GM12878 (cell line): ENCODE results near the gene SPRR3. TPM values are rescaled to one million over a fixed set of nuclear protein-coding genes. Genes with fewer than 3 reads are reported as not detected.

Experiments used
- ATAC-seq: fragments of 200-7000 bp; cut with Tn5 transposase; 3 replicates; pipeline ENCODE4 v1.9.1; 2020; ENCODE audit warnings: mild to moderate bottlenecking, moderate library complexity
- BruUV-seq: library from RNA; stranded (reverse); fragments of 400-500 nt; replicated peaks from 2 replicates; lab custom pipeline; 2021; lab: Mats Ljungman, UMichigan
- CTCF ChIA-PET: fragments of 300-600 bp; sonication (Branson Sonifier 250); formaldehyde crosslinking; extraction: SDS; loops from one replicate; lab custom pipeline; 2021; ENCODE audit warnings: inconsistent platforms; lab: Yijun Ruan, JAX
- POLR2A ChIA-PET: fragments of 350-600 bp; formaldehyde crosslinking; extraction: SDS; loops from one replicate; lab custom pipeline; 2021; ENCODE audit warnings: inconsistent platforms; lab: Charles Lee
- RAD21 ChIA-PET: fragments of 300-600 bp; sonication (Branson Sonifier 250); formaldehyde crosslinking; loops from one replicate; lab custom pipeline; 2023; ENCODE audit warnings: antibody characterized with exemption; ENCODE audit not compliant: unreplicated experiment; lab: Charles Lee
- SMC1A ChIA-PET: fragments of 300-600 bp; sonication (Branson Sonifier 250); formaldehyde crosslinking; loops from one replicate; lab custom pipeline; 2023; ENCODE audit not compliant: unreplicated experiment, uncharacterized antibody; lab: Charles Lee
- DNase-seq: peaks from one replicate; pipeline ENCODE4 v3.0.0-alpha.2; 2011; ENCODE audit warnings: low read depth, low spot score
- FAIRE-seq: peaks from 3 replicates; lab custom pipeline; 2011; peaks lifted over from hg19 to GRCh38; lab: Jason Lieb, UNC
- H2AFZ ChIP-seq: 2 replicates; pipeline ENCODE4 v1.6.0; 2011; ENCODE audit warnings: low read depth, low read length, control low read depth; ENCODE audit not compliant: control insufficient read depth
- H3K27ac ChIP-seq: 2 replicates; pipeline ENCODE4 v1.5.1; 2011; ENCODE audit warnings: control low read depth; ENCODE audit not compliant: control insufficient read depth, insufficient read depth
- H3K27me3 ChIP-seq, 2 experiments: replicated peaks in 1 of 2; 2 replicates each; pipeline versions ENCODE4 v1.6.0 to v1.6.1; 2011; ENCODE audit warnings: low read length in 1 of 2; ENCODE audit not compliant: control insufficient read depth in 2 of 2, insufficient read depth in 2 of 2
- H3K36me3 ChIP-seq, 2 experiments: 2 replicates each; pipeline ENCODE4 v1.5.1; 2011; ENCODE audit warnings: low read length in 1 of 2; ENCODE audit not compliant: control insufficient read depth in 2 of 2, insufficient read depth in 2 of 2
- H3K4me1 ChIP-seq: 2 replicates; pipeline ENCODE4 v1.6.1; 2011; ENCODE audit warnings: mild to moderate bottlenecking, low read length, moderate library complexity, mixed read lengths; ENCODE audit not compliant: control insufficient read depth, insufficient read depth
- H3K4me2 ChIP-seq: 2 replicates; pipeline ENCODE4 v1.6.0; 2011; ENCODE audit warnings: control low read depth; ENCODE audit not compliant: control insufficient read depth, insufficient read depth
- H3K4me3 ChIP-seq: fragments of 200-600 bp; sonication (generic); 2 replicates; pipeline ENCODE4 v1.5.1; 2016
- H3K79me2 ChIP-seq: 2 replicates; pipeline ENCODE4 v1.6.0; 2011; ENCODE audit warnings: low read length; ENCODE audit not compliant: control insufficient read depth, insufficient read depth
- H3K9ac ChIP-seq: 2 replicates; pipeline ENCODE4 v1.8.0; 2011; ENCODE audit warnings: low read length, control low read depth, mixed read lengths; ENCODE audit not compliant: control insufficient read depth, insufficient read depth
- H3K9me3 ChIP-seq: replicated peaks from 3 replicates; pipeline ENCODE4 v1.5.1; 2011; ENCODE audit warnings: mild to moderate bottlenecking, low read length; ENCODE audit not compliant: control insufficient read depth, insufficient read depth
- H4K20me1 ChIP-seq: 2 replicates; pipeline ENCODE4 v1.6.0; 2011; ENCODE audit not compliant: control insufficient read depth, insufficient read depth
- CTCF ChIP-seq, 3 experiments: IDR thresholded peaks in 2 of 3; conservative IDR thresholded peaks in 1 of 3; 2 replicates each; pipeline ENCODE4 v1.5.1; 2011; ENCODE audit warnings: low read depth in 3 of 3, low read length in 3 of 3, mild to moderate bottlenecking in 3 of 3, control low read depth in 2 of 3, moderate library complexity in 2 of 3, inconsistent platforms in 1 of 3, mixed read lengths in 1 of 3; ENCODE audit not compliant: control insufficient read depth in 2 of 3, insufficient read depth in 1 of 3; ENCODE audit errors: extremely low read depth in 1 of 3
- RAD21 ChIP-seq: IDR thresholded peaks from 2 replicates; pipeline ENCODE4 v1.6.1; 2011; ENCODE audit warnings: mild to moderate bottlenecking, low read depth, low read length, moderate library complexity; ENCODE audit not compliant: insufficient read depth
- SMC3 ChIP-seq: IDR thresholded peaks from 2 replicates; pipeline ENCODE4 v1.6.1; 2011; ENCODE audit warnings: low read length, improper control_type of control experiment, borderline replicate concordance
- ZZZ3 ChIP-seq: IDR thresholded peaks from 2 replicates; pipeline ENCODE4 v1.6.1; 2011; ENCODE audit warnings: low read depth; ENCODE audit not compliant: control insufficient read depth, insufficient read length
- WGBS: methylation state at CpG from one replicate; pipeline ENCODE4 v1.1.6; 2016; ENCODE audit warnings: low lambda C conversion rate; ENCODE audit not compliant: insufficient replicate concordance, insufficient coverage; ENCODE audit errors: missing lambda C conversion rate; 5-methylcytosine and 5-hydroxymethylcytosine counted together
- in situ Hi-C: fragments of 300-500 bp; cut with MboI; formaldehyde crosslinking; loops from 9 replicates; pipeline ENCODE4 v1.14.3; 2018; ENCODE audit warnings: mixed read lengths
- intact Hi-C: fragments of 100-400 bp; cut with micrococcal nuclease; formaldehyde crosslinking; loops from one replicate; pipeline ENCODE4 v1.14.2; 2022; ENCODE audit not compliant: unreplicated experiment
- polyA plus RNA-seq, 11 experiments: library from polyadenylated mRNA; depleted of rRNA in 4 of 11; unstranded in 6 of 11; stranded (reverse) in 5 of 11; fragments of >200 nt; fragmentation: Nextera tagmentation in 4 of 11; fragmentation: Illumina TruSeq in 1 of 11; extraction: Ambion mirVana in 4 of 11; extraction: Trizol in 1 of 11; gene quantifications; 1 replicate in 1 of 11; 2 replicates in 10 of 11; pipeline versions ENCODE4 v1.2.1 to v1.2.3, GENCODE V29; 2011 to 2016; ENCODE audit warnings: inconsistent platforms in 2 of 11, missing spikeins in 2 of 11, low read depth in 1 of 11
- total RNA-seq, 4 experiments: library from RNA; depleted of rRNA in 3 of 4; stranded (reverse); fragments of >200 nt in 3 of 4; fragmentation: Illumina TruSeq in 1 of 4; extraction: Trizol in 1 of 4; gene quantifications; 2 replicates each; pipeline versions ENCODE4 v1.2.1 to v1.2.3, GENCODE V29; 2013 to 2021

Gene SPRR3
- total and polyA plus RNA-seq, 10 of the 15 experiments (the other 5 are each of a cell fraction or from before 2014, with no cell fraction given), result not detected

- H3K4me1 ChIP-seq, result no peaks in the 10 kb centered on the region
- CTCF ChIA-PET, result interaction anchor here (0.7 to 7.6 kb wide), 13 partner anchors 8 to 317 kb away, joined by 3 to 66 read pairs (median 4); partner anchors contain the start of genes SPRR2A and SPRR4
- no peaks in the 10 kb centered on the region for H3K9me3 ChIP-seq
- no peaks in the 10 kb centered on the region for H3K79me2 ChIP-seq
- no TSS peak for BruUV-seq
- POLR2A ChIA-PET, result no interaction called here
- RAD21 ChIA-PET, result interaction anchor here (0.8 to 2.1 kb wide), 5 partner anchors 72 to 236 kb away, joined by 3 to 27 read pairs (median 4); no protein-coding TSS in a partner anchor
- ATAC-seq (peak; percentile 67), DNase-seq (no peak), FAIRE-seq (no peak)
- no peak overlapping the region for H3K4me3 ChIP-seq
- H3K27ac ChIP-seq, result no peak overlapping the region
- 17% methylated on average over 10 of the region's 10 CpGs for WGBS
- in situ Hi-C loops (no loop called here), intact Hi-C loops (loop anchor here (1.0 to 10.0 kb wide), 2 partner anchors 232 to 264 kb away; no protein-coding TSS in a partner anchor)
- SMC1A ChIA-PET, result interaction anchor here (1.1 to 2.7 kb wide), 4 partner anchors 10 to 236 kb away, joined by 3 to 28 read pairs (median 4); partner anchors contain the start of gene SPRR4
- no peak overlapping the region for H3K9ac ChIP-seq
- peaks cover 0 to 2% of the 10 kb centered on the region in 2 experiments; a peak in 1 of 4 replicates for H3K27me3 ChIP-seq
- H2AFZ ChIP-seq, result no peak overlapping the region
- TF ChIP-seq RAD21 (peak; percentile 75), ZZZ3 (no peak), CTCF (IDR thresholded peaks at IDR 0.05 in 2 of 3, conservative IDR thresholded peaks at IDR 0.05 in 1 of 3; ENCODE audit: control insufficient read depth in 2 of 3, extremely low read depth in 1 of 3, insufficient read depth in 1 of 3, low read depth in 3 of 3, low read length in 3 of 3) (peak; percentile 43 to 47 (median 44); a peak in 5 of 6 replicates), SMC3 (peak; percentile 64)
- no peak overlapping the region for H3K4me2 ChIP-seq
- H4K20me1 ChIP-seq, result no peaks in the 10 kb centered on the region
- H3K36me3 ChIP-seq, result no peaks in the 10 kb centered on the region
Measured at GRCh38 chr1:152960452-152961044, 41.0 kb upstream of the SPRR3 start.
